ENCODE measurements around the gene VWA8.

VWA8 gene

GRCh38 chr13:41720839-41721561, 239.9 kb downstream of the VWA8 start:
- DNase-seq = no peak

- no peak for DNase-seq
Measured at GRCh38 chr13:41716236-41716635, 244.7 kb downstream of the VWA8 start.

GRCh38 chr13:41713405-41713804, 247.5 kb downstream of the VWA8 start:
- no peak for DNase-seq

GRCh38 chr13:41710771-41711170, 250.1 kb downstream of the VWA8 start:
- DNase-seq = no peak

- DNase-seq = no peak
Measured at GRCh38 chr13:41709511-41709910, 251.4 kb downstream of the VWA8 start.

GRCh38 chr13:41708713-41709112, 252.2 kb downstream of the VWA8 start:
- no peak for DNase-seq

GRCh38 chr13:41707194-41707821, 253.6 kb downstream of the VWA8 start:
- DNase-seq = no peak

- no peak for DNase-seq
Measured at GRCh38 chr13:41706152-41706551, 254.8 kb downstream of the VWA8 start.

- no peak for DNase-seq
Measured at GRCh38 chr13:41702540-41702939, 258.4 kb downstream of the VWA8 start.

- no peak for DNase-seq
Measured at GRCh38 chr13:41701676-41702075, 259.2 kb downstream of the VWA8 start.

- no peak for DNase-seq
Measured at GRCh38 chr13:41700790-41701310, 260.1 kb downstream of the VWA8 start.

- no peak for DNase-seq
Measured at GRCh38 chr13:41699759-41700158, 261.1 kb downstream of the VWA8 start.

GRCh38 chr13:41697578-41697977, 263.3 kb downstream of the VWA8 start:
- DNase-seq = no peak

GRCh38 chr13:41696163-41697003, 264.5 kb downstream of the VWA8 start:
- no peak for DNase-seq

GRCh38 chr13:41694545-41695301, 266.2 kb downstream of the VWA8 start:
- DNase-seq = no peak

GRCh38 chr13:41693434-41693833, 267.5 kb downstream of the VWA8 start:
- DNase-seq = no peak

GRCh38 chr13:41691274-41691673, 269.6 kb downstream of the VWA8 start:
- DNase-seq = no peak

- no peak for DNase-seq
Measured at GRCh38 chr13:41682766-41683165, 278.1 kb downstream of the VWA8 start.

- DNase-seq = no peak
Measured at GRCh38 chr13:41682001-41682400, 278.9 kb downstream of the VWA8 start.

- no peak for DNase-seq
Measured at GRCh38 chr13:41681587-41681986, 279.3 kb downstream of the VWA8 start.

- no peak for DNase-seq
Measured at GRCh38 chr13:41680900-41681299, 280.0 kb downstream of the VWA8 start.

GRCh38 chr13:41678848-41679247, 282.1 kb downstream of the VWA8 start:
- no peak for DNase-seq

GRCh38 chr13:41678249-41678648, 282.7 kb downstream of the VWA8 start:
- DNase-seq = no peak
